NCI-H2081 (cell line): Measurements from ENCODE around the gene CHTF8.
A peak's percentile ranks its signal among the peaks of the same experiment; 100 is the strongest.
"Not testable (repeated sequence)": the region's sequence is repeated elsewhere in the genome, so short reads cannot be mapped to it uniquely, and the experiment has no call there.

Experiments
- DNase-seq, 2 experiments: peaks; one replicate each; lab custom pipeline; 2025; lab: John Stamatoyannopoulos, UW

CHTF8 gene, protein sequence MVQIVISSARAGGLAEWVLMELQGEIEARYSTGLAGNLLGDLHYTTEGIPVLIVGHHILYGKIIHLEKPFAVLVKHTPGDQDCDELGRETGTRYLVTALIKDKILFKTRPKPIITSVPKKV

DNA sequence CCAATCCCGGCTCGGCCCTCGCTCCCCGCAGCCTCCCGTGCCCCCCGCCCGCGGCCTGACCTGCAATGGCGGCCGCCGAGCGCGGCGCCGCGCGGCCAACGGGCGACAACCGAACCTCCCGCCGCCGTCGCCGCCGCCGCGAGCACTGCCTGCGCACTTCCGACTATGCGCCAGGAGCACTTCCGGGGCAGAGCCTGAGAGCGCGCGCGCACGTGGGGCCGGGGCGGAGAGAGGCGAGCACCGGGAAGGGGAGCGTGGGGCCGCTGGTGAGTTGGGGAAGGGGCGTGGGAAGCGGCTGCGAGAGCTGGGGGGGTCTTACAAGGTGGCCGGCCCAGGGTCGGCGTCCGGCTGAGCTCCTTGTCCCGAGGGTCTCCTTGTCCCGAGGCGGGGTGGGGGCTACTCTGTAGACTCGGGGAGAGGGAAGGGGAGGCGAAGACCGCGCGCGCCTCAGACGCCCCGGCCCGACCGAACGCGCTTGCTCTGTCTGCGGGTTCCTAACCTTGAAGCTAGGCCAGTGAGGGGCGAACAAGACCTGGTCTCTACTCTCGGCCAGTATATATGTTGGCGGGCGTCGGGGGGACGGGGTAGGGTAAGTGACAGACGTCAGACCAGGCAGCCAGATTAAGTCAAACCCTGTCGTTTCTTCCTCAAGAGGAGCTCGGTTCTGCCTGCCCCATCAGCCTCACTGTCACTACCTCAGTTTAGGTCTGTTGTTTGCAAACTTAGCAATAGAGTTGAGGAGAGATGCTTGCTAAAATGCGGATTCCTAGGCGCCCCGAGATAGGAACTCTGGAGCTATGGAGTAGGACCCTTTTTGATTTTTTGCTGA is at the start of gene CHTF8, which contains the start of gene UTP4:
TSS of gene CHTF8 (minus strand) at position 165 of the 829 bp plus-strand sequence. CDS start 11,130 bp downstream, outside the sequence.
TSS of gene UTP4 (plus strand) at position 226 of the 829 bp plus-strand sequence. CDS start 811 bp downstream, outside the sequence.
- peak; percentile 67 to 75 for DNase-seq

DNA sequence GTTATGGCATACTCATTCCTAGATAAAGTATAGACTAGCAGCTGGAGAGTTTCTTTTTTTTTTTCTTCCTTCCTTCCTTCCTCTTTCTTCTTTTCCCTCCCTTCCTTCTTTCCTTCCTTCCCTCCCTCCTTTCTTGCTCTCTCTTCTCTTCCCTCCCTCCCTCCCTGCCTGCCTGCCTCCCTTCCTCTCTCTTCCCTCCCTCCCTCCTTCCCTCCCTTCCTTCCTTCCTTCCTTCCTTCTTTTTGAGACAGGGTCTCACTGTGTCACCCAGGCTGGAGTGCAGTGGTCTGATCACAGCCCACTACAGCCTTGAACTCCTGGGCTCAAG is 47.6 kb upstream of the CHTF8 start:
- DNase-seq, result no peak

DNA sequence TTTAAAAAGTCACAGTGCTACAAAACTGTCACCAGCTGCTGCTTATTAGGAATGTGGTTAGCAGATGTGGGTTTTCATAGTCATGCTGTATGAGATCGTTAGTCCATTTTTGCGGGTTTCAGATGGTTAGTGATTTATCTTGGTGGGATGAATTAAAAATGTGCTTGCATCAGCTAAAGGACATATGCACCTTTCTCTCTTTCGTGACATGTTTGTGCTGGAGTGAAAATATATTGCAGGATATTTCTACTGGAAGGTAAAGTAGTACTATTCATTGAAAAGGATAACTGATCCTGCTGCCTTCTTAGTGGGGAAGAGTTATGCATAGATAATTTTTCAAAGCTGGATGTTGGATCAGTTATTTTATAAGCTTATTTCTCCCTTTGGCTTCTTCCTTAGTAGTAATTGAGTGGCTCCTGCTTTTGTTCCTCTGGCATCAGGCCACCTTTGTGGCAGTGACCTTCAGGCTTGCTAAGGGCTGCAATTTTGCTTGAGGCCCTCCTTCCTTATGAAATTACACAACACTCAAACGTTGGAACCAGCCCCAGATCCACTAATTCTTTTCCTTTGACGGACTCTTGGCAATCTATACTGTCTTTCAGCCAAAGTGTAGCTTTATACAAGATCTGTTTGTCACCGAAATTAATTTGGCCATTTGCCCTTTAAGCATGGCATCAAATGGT is 47.1 kb upstream of the CHTF8 start:
- DNase-seq, result peak in 1 of 2 experiments; percentile 46

DNA sequence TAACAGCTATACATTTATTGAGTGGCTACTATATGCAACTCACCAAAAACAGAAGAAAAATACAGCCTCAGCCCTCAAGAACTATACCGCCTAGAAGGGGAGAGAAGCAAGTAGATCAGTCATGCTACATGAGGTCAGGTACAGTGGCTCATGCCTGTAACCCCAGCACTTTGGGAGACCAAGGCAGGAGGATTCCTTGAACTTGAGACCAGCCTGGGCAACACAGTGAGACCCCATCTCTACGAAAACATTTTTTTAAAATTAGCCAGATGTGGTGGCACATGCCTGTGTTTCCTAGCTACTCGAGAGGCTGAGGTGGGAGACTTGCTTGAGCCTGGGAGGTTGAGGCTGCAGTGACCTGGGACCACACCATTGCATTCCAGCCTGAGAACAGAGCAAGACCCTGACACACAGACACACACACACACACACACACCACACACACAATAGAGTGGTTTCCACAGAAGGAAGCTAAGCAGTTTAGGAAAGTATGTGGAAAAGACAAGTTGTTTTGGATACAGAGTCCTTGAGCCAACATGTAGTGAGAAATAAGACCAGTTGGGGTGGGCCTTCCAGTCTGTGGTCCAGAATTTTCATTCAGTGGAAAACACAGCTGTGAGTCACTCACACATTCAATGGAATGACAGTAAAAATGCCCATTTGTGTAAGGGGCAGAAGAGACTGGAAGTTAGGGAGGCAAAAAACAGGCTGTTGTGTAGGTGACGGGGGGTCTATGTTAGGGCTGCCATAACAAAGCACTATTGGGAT is 43.8 kb upstream of the CHTF8 start:
- no peak for DNase-seq

DNA sequence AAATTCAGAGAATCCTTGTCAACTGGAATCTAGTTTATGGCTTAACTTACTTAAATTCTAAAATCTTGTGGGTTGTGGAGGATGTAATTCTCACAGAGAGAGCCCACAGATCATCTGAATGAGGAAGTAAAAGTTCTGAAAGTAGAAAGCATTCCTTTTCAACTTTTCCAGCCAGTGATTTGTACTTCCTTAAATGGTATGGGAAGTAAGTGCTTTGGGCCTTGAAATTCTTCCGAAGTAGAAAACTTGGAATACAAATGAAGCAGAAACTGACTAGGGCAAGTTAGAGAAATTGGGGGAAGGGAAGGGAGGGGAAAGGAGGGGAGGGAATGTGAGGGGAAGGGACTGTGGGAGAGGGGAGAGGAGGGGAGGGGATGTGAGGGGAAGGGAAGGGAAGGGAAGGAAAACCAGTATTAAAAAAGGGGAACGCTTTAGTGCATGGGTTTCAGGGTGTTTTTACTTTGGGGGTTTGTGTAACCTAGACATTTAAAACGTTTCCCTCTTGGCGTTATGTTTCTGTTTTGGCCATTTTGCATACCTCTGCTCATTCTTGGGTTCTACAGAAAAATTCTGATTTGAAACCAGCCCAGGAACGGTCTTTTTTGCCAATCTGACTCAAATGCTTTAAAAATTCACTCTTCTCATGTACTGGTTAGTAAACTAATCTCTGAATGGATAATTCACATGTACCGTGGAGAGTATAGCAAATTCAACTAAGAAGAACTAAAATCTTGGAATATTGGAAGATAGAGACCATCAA is 39.1 kb upstream of the CHTF8 start:
- DNase-seq, result no peak

DNA sequence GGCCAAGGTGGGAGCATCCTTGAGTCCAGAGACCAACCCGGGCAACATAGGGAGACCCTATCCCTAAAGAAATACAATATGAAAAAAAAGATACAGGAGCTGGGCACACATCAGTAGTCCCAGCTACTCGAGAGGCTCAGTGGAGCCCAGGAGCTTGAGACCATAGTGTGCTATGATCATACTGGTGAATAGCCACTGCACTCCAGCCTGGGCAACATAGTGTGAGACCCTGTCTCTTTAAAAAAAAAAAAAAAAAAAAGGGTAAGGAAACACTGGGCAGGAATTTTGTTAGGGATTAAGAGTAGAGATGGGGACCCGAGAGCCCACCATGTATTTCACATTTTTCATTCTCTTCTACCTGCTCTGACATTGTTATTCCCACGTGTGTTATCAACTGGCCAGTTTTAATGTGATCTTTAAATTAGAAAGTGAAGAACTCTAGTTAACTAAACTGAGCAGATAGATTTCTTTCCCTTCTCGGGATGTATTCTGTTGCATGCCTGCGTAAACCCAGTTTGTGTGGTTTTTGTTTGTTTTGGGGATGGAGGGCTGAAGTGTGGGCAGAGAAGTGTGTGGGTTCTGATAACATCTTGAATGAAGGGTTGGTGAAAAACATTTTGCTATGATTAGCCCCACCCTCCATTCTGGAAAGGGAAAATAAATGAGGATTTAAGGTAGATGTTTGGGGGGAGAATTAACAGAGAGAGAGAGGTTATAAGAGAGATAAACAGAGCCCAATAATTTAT is 37.4 kb upstream of the CHTF8 start:
- DNase-seq, result no peak

DNA sequence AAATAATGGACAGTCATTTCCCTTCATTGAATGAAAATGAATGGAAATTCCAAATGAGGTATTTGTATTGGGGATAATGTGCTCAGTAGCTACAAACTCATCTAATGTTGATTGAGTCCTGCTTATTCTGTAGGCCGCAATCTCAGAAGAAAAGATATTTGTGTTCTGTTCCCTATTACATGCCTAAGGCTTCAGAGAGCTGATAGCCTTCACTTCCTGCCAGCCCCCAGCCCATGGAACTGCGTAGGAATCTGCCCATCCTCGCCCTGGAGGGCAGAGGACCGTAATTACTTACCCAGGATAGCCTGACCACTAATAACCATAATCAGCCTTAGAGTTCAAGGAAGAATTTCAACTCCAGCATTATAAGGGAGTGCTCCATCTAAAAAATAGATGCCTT is 36.7 kb upstream of the CHTF8 start:
- no peak for DNase-seq

DNA sequence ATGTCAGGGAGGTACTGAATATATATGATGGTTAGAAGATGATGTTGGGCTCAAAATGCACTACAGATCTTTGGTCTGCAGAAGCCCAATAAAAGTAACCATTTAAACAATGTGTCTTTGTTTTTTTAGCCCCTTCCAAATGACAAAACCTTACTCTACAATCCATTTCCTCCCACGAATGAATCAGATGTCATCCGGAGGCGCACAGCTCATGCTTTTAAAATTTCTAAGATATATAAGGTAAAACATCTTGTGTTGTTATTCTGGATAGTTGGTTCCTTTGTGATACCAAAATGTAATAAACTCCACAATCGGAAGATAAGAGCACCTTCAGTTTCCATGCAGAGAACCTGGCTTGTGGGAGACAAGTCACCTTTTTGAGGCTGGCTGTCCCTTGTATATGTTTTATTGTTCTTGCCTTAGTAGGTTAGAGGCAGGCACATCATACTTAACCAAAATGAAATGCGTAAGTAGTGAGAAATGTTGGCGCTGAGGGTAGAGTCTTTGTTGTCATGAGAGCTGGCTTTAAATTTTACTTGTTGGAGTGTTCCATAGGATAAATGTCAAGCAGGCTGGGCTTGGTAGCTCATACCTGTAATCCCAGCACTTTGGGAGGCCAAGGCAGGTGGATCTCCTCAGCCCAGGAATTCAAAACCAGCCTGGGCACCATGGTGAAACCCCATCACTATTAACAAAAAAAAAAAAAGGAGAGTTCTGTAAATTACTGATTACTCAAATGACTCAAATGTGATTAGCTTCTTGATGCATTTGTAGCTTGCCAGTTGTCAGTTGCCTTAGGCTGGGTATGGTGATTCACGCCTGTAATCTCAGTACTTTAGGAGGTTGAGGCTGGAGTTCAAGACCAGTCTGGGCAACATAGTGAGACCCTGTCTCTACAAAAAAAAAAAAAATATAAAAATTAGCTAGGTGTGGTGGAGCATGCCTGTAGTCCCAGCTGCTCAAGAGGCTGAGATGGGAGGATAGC is 34.9 kb upstream of the CHTF8 start:
- DNase-seq, result no peak

DNA sequence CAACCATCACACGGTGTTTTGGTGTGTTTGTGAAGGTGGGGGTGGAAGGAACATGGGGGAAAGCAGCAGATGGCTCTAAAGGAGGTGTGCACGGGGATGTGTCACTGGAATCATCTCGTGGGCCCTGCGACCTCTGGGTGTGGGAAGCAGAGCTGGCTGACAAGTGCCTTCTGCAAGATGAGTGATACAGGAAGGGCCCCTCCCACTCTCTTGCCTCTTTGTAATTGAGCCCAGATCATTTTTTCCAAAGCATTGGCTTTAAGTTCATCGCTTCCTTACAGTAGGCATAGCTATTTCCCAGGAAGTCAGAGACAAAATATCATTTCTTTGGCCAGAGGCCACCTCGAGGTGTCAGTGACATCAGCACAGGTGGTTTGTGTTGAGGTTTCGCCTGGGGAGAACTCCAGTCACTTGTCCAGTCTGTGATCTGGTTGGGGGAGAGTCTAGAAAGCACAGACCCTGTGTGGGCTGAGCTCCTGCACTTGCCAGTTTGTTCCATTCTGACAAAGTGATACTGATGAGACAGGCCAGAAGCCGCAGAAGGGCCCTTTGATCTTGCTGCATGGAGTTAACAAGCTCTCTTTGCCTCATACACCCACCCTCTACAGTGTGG is 33.9 kb upstream of the CHTF8 start:
- DNase-seq, result no peak

DNA sequence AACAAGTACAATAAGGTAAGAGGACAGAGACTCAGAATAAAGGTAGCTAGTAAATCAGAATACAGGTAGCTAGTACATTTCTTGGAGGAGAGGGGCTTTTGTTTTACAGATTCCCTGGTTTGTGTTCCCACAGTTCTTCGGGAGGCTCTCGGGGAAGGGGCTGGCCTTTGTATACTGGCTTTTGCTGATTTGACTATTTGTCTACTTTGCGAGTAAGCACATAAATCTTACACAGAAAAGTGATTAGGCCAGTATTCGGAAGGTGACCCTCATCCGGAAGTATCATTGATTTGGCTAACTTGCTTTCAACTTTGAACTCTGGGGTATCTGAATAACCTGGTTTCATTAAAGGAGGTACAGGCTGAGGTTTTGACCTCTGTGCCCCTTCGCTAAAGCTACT is 33.2 kb upstream of the CHTF8 start:
- no peak for DNase-seq

DNA sequence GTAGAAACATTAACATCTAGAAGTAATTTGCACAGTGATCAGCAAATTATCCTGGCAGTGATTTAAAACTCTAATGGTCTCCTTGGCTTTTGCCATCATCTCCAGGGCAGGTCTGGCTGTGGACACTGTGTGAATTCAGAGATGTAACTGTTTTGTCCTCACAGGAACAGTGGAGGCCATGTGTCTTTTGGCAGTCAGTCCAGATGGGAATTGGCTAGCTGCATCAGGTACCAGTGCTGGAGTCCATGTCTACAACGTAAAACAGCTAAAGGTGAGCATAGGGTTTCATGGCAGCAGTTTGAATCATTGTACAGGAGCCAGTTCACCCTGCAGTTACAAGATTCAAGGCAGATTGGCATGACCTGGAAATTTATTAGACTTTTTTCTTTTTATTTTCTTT is 27.8 kb upstream of the CHTF8 start:
- no peak for DNase-seq

DNA sequence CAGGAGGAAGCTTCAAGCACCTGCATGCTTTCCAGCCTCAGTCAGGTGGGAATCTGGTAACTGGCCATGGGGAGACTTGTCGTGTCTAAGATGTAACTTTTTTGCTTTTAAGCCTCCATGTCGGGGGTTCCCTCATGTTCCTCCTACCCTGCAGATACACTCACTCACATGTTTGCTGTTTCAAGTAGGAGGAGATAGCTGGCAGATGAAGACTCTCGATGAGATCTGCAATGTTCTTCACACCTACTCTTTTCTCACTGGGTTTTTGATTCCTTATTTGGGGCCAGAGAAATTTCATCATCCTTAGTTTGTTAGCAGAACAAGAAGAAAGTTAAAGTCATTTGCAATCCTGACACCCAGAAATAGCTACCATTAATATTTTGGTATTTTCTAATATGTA is 24.8 kb upstream of the CHTF8 start:
- DNase-seq, result no peak

DNA sequence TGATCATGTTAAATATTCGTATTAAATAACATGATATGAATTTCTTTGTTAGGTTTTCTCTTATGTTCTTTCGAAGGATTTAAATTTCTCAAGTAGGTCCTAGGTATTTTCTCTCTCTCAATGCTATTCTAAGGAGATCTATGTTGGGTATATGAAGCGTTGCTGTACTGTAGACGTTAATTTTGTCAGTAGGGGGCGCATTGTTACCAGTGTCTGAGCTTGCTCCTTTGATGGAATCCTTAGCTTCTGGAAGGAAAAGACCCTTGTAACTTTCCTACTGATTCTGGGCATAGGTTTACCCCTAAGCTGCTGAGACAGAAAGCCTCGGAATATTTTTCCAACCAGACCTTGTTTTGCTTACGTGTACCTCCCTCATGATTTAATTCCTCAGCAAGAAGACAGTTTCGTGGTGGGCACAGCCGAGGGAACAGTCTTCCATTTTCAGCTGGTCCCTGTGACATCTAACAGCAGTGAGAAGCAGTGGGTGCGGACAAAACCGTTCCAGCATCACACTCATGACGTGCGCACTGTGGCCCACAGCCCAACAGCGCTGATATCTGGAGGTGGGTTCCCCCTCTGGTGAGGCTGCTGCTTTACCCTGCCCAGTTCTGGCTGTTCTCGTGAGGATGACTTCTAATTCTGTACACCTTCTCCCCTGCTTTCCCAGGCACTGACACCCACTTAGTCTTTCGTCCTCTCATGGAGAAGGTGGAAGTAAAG is 17.9 kb upstream of the CHTF8 start:
- DNase-seq, result peak; percentile 19 to 36

DNA sequence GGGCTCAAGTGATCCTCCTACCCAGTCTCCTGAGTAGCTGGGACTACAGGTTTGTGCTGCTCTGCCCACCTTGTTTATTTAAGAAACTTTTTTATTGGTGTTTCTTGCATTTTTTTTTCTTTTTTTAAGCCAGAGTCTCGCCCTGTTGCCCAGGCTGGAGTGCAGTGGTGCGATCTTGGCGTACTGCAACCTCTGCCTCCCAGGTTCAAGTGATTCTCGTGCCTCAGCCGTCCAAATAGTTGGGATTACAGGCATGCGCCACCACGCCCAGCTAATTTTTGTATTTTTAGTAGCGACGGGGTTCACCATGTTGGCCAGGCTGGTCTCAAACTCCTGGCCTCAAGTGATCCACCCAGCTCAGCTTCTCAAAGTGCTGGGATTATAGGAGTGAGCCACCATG is 17.2 kb upstream of the CHTF8 start:
- not testable (repeated sequence) for DNase-seq

DNA sequence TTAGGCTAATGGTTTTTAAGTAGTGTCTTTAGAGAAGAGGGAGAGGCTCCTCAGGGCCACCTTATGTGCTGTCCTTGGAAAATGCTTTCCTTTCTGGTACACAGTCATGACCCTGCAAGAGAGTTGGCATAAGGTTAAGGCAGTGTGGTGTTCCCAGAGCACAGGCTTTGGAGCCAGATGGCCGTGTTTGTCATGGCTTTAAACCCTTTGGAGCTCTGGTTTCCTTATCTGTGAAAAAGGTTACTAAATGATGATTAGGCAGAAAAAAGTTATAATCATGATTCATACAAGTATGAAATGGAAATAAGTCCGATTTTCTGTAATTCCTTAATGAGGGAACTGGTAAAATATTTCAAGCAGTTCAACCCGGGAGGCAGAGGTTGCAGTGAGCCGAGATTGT is 13.3 kb upstream of the CHTF8 start:
- no peak for DNase-seq

DNA sequence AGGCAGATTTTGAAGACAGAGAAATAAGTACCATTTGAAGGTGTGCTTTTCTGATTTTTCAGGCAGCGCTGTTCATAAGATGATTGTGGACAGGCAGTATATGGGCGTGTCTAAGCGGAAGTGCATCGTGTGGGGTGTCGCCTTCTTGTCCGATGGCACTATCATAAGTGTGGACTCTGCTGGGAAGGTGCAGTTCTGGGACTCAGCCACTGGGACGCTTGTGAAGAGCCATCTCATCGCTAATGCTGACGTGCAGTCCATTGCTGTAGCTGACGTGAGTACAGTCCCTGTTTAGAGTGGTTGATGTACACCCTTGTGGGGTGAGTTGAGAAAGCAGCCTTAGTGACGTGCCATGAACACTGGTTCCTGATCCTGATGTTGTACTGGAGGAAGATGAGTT is 10.7 kb upstream of the CHTF8 start:
- no peak for DNase-seq

DNA sequence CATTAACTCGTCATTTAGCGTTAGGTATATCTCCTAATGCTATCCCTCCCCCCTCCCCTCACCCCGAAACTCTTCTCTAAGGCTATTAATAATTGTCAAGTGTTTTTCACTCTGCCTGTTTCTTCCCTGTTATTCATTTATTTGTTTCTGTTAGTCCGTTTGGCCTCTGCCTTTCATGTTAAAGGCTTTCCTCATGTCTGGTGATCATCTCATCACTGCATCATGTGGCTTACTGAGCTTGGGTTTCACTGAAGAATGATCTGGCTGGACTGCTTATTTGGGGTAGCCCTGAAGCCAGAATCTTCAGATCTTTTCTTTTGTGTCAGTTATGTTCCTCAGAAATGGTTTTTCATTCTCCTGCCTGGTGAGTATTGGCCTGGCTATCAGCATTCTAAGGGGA is 9.5 kb upstream of the CHTF8 start:
- no peak for DNase-seq

DNA sequence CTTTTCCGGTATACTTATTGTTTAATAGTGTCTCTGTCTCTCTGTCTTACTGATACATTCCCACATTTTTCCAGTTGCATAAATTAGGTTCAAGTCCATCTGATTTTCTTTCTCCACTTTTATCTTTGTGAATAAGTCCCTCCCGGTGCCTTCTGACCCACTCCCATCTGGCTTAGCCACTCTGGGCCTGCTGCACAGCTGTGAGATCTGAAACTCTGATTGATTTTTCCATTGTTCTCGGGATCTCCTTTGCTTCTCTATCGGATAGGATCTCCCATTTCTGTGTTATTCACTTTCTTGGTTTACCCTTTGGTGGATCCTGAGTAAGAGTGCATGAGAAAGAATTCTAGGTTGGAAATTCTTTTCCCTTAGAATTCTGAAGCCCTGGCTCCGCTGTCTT is 8.6 kb upstream of the CHTF8 start:
- DNase-seq, result no peak

DNA sequence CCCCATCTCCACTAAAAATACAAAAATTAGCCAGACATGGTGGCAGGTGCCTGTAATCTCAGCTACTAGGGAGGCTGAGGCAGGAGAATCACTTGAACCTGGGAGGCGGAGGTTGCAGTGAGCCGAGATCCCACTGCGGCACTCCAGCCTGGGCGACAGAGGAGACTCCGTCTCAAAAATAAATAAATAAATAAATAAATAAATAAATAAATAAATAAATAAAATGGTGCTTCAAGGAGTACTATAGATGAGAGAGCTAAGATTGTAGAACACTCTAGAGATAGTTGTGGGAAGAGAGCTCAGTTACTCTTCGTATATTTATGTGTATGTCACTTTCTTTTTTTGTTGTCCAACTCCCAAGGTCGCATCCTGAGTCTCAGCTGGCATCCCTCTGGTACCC is 7.1 kb upstream of the CHTF8 start:
- not testable (repeated sequence) for DNase-seq
